ENCODE measurements around the gene RAB5IF. TPM values are rescaled to one million over a fixed set of nuclear protein-coding genes. Genes with fewer than 3 reads are reported as not detected.

The RAB5IF gene
- total RNA-seq, 1 donor from 2014 or later: 29.7 TPM

Small RNA genes lying within 50 kb of the gene (small RNA-seq; reads per million reads assigned to genes)
- not detected for gene RF00017 (ENCODE audit: low replicate concordance)

Other genes with a start within 250 kb of the RAB5IF start
- 10.3 TPM for gene MYL9, start 64.3 kb upstream of the RAB5IF start, total RNA-seq
- gene TGIF2, start 32.2 kb upstream of the RAB5IF start, total RNA-seq: 15.7 TPM
- 0.39 TPM for gene SLA2, start 40.4 kb downstream of the RAB5IF start, total RNA-seq
- 15.4 TPM for gene NDRG3, start 140.3 kb downstream of the RAB5IF start, total RNA-seq
- 13.4 TPM for gene DSN1, start 168.0 kb downstream of the RAB5IF start, total RNA-seq